Stimulated activated CD8-positive, alpha-beta memory T cell treated with anti-CD3 and anti-CD28 coated beads, Interleukin-12 subunit alpha, Interleukin-12 subunit beta, amount 100 ng/mL, for 4 hours (primary cell): ENCODE measurements around the gene WNT4.

ENCODE experiments used
- DNase-seq: peaks from one replicate; pipeline ENCODE4 v3.0.0-alpha.2; 2020; ENCODE audit warnings: low read depth

The WNT4 gene

DNA sequence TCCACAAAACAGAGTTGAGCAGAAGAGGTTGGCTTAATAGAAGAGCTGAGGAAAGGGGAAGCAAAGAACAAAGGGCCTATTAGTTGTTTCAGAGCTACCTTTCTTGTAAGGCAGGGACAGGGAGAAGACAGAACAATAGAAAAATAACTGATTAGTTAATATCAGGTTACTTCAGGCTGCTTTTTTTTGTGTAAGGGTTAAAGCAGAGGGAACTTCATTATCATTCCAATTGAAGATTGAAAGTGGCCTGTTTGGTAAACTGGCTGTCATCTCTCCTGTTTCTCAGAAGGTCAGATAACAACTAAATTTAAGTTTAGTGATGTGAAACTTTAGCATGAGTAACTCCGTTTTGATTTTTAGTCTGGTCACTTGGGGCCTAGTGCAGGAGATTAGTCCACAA, 68.1 kb downstream of the WNT4 start:
- DNase-seq: no peak

DNA sequence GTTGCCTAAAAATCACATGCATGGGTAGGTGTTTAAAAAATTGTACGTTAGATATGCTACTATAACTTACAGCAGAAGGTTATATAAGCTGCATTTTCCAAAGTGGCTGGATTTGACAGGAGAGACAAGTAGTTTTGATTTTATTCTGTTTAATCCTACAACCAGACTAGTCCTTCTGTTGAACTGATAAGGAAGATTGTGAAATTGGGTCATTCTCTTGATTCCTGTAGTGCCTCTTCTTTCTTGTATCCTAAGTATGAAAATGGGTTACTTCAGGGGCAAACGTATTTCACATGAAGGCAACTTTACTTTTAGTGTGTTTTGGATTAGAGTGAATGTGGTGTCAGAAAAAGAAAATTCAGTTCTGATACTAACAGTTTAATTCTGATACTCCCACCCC, 71.4 kb downstream of the WNT4 start:
- no peak for DNase-seq
